ENCODE results near the gene NUP160.

NUP160 gene

DNA sequence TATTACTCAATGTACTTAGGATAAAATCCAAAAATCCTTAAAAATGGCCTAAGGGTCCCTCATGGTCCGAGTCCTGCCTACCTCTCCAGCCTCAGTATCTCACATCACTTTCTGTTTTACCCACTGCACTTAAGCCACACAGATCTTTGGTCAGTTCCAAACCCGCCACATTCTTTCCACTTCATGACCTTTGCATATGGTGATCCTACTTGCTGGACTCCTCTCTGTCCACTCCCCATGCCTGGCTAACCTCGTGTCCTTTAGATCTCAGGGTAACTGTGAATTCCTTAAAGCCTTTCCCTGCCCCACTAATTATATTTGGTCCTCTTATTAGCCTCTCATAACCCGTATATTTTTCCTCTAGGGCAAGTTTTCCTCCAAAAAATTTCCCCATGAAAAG is 1.2 kb downstream of the NUP160 start:
- peak overlapping the region; percentile 93 for H3K4me2 ChIP-seq (ENCODE audit: low read length)
- H4K20me1 ChIP-seq (ENCODE audit: insufficient read depth, low read length), result peaks cover 11% of the 10 kb centered on the region; the same call in 1 of the 2 replicates
- H3K36me3 ChIP-seq (replicated peaks; ENCODE audit: low read depth, low read length), result peaks cover 41% of the 10 kb centered on the region
- no peak for TF ChIP-seq EZH2phosphoT487 (IDR thresholded peaks at IDR 0.05; ENCODE audit: low read depth)
- no peak overlapping the region for H2AFZ ChIP-seq (ENCODE audit: low read depth, low read length)
- H3K27ac ChIP-seq (ENCODE audit: low read length), result no peak overlapping the region
- no peaks in the 10 kb centered on the region for H3K27me3 ChIP-seq (ENCODE audit: low read depth, low read length)
- H3K4me1 ChIP-seq (ENCODE audit: low read length), result peaks cover 38% of the 10 kb centered on the region
- peak overlapping the region; percentile 80 for H3K9ac ChIP-seq (ENCODE audit: low read length)
- H3K79me2 ChIP-seq (ENCODE audit: low read length), result peaks cover 66% of the 10 kb centered on the region
- peak overlapping the region; percentile 80 for H3K4me3 ChIP-seq (ENCODE audit: low read length)
- H3K9me3 ChIP-seq (ENCODE audit: insufficient read depth, low read length), result no peaks in the 10 kb centered on the region

DNA sequence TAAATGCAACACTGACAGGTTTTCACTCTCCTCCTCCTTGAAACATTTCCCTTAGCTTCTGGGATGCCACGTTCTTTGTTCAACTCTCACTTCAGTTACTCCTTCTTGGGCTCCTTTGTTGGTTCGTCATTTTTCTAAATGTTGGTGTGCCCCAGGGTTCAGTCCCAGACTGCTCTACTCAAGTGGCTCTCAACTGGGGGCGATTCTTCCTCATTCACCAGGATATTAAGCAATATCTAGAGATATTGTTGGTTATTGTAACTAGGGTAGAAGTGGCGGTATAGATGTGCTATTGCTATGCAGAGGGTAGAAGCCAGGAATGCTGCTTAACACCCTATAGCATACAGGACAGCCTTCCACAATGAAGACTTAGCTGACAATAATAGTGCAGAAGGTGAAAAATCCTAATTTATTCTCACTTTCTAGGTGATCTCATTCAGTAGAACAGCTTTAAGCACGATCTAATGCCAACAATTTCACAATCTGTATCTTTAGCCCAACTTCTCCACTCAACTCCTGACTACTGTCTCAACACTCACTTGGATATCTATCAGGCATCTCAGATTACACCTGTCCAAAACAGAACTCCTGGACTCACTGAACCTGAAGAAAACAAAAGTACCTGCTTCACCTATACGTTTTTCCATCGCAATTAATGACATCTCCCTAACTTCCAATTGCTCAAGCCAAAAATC is 4.6 kb downstream of the NUP160 start:
- no peak overlapping the region for H3K4me2 ChIP-seq (ENCODE audit: low read length)

DNA sequence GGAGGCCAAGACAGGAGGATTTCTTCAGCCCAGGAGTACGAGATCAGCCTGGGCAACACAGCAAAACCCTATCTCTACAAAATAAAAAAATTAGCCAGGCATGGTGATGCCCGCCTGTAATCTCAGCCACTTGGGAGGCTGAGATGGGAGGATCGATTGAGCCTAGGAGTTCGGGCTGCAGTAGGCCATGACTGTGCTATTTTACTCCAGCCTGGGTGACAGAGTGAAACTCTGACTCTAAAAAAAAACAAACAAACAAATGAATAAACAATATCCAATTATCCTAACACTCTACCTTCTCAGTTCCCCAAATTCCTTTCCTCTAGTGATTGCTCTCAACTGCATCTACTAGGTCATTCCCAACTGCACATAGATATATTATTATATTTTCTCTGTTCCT is 5.4 kb downstream of the NUP160 start:
- Histone ChIP-seq H3K27me3 (ENCODE audit: low read depth, low read length) (no peaks in the 10 kb centered on the region), H3K36me3 (replicated peaks; ENCODE audit: low read depth, low read length) (peaks cover 69% of the 10 kb centered on the region), H3K4me3 (ENCODE audit: low read length) (no peak overlapping the region), H3K4me1 (ENCODE audit: low read length) (peaks cover 8% of the 10 kb centered on the region), H3K9me3 (ENCODE audit: insufficient read depth, low read length) (no peaks in the 10 kb centered on the region), H3K79me2 (ENCODE audit: low read length) (peaks cover 77% of the 10 kb centered on the region), H4K20me1 (ENCODE audit: insufficient read depth, low read length) (peaks cover 11% of the 10 kb centered on the region; the same call in 1 of the 2 replicates), H3K4me2 (ENCODE audit: low read length) (no peak overlapping the region), H2AFZ (ENCODE audit: low read depth, low read length) (no peak overlapping the region), H3K27ac (ENCODE audit: low read length) (no peak overlapping the region), H3K9ac (ENCODE audit: low read length) (no peak overlapping the region)
- TF ChIP-seq EZH2phosphoT487 (IDR thresholded peaks at IDR 0.05; ENCODE audit: low read depth), result no peak
- TF ChIP-seq, protein P1, sequence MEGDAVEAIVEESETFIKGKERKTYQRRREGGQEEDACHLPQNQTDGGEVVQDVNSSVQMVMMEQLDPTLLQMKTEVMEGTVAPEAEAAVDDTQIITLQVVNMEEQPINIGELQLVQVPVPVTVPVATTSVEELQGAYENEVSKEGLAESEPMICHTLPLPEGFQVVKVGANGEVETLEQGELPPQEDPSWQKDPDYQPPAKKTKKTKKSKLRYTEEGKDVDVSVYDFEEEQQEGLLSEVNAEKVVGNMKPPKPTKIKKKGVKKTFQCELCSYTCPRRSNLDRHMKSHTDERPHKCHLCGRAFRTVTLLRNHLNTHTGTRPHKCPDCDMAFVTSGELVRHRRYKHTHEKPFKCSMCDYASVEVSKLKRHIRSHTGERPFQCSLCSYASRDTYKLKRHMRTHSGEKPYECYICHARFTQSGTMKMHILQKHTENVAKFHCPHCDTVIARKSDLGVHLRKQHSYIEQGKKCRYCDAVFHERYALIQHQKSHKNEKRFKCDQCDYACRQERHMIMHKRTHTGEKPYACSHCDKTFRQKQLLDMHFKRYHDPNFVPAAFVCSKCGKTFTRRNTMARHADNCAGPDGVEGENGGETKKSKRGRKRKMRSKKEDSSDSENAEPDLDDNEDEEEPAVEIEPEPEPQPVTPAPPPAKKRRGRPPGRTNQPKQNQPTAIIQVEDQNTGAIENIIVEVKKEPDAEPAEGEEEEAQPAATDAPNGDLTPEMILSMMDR (IDR thresholded peaks at IDR 0.05; ENCODE audit: low read depth, low read length), result no peak

More for the DNA sequence above, 4.6 kb downstream of the NUP160 start:
- Histone ChIP-seq H3K4me3 (ENCODE audit: low read length) (no peak overlapping the region), H3K36me3 (replicated peaks; ENCODE audit: low read depth, low read length) (peaks cover 65% of the 10 kb centered on the region), H3K9ac (ENCODE audit: low read length) (no peak overlapping the region), H2AFZ (ENCODE audit: low read depth, low read length) (no peak overlapping the region), H3K27ac (ENCODE audit: low read length) (no peak overlapping the region), H3K4me1 (ENCODE audit: low read length) (peaks cover 8% of the 10 kb centered on the region), H4K20me1 (ENCODE audit: insufficient read depth, low read length) (peaks cover 11% of the 10 kb centered on the region; the same call in 1 of the 2 replicates), H3K79me2 (ENCODE audit: low read length) (peaks cover 82% of the 10 kb centered on the region), H3K27me3 (ENCODE audit: low read depth, low read length) (no peaks in the 10 kb centered on the region), H3K9me3 (ENCODE audit: insufficient read depth, low read length) (no peaks in the 10 kb centered on the region)
- TF ChIP-seq EZH2phosphoT487 (IDR thresholded peaks at IDR 0.05; ENCODE audit: low read depth), result no peak
- TF ChIP-seq, protein P1 (IDR thresholded peaks at IDR 0.05; ENCODE audit: low read depth, low read length), result no peak

DNA sequence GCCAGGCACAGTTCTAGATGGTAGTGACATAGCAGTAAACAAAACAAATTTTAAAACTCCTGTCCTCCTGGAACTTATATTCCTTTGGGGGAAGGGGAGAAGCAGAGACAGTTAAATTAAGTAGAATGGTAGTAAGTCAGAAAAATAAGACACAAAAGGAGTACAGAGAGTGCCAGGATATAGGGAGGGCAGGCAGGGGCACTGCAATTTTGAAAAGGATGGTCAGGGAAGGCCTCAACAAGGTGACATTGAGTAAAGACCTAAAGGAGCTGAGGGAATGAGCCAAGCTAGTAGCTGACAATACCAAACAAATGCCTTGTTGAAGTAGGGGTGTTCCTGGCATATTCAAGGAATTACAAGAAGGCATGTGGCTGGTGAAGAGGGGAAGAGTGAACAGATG is 10.2 kb downstream of the NUP160 start:
- H3K4me3 ChIP-seq (ENCODE audit: low read length), result no peak overlapping the region
- no peak overlapping the region for H2AFZ ChIP-seq (ENCODE audit: low read depth, low read length)
- peaks cover 80% of the 10 kb centered on the region for H3K36me3 ChIP-seq (replicated peaks; ENCODE audit: low read depth, low read length)
- H4K20me1 ChIP-seq (ENCODE audit: insufficient read depth, low read length), result no peaks in the 10 kb centered on the region
- peaks cover 48% of the 10 kb centered on the region for H3K79me2 ChIP-seq (ENCODE audit: low read length)
- H3K4me1 ChIP-seq (ENCODE audit: low read length), result no peaks in the 10 kb centered on the region
- no peaks in the 10 kb centered on the region for H3K27me3 ChIP-seq (ENCODE audit: low read depth, low read length)
- no peak overlapping the region for H3K27ac ChIP-seq (ENCODE audit: low read length)
- no peaks in the 10 kb centered on the region for H3K9me3 ChIP-seq (ENCODE audit: insufficient read depth, low read length)
- H3K9ac ChIP-seq (ENCODE audit: low read length), result no peak overlapping the region
- no peak for TF ChIP-seq EZH2phosphoT487 (IDR thresholded peaks at IDR 0.05; ENCODE audit: low read depth)
- TF ChIP-seq, protein P1 (IDR thresholded peaks at IDR 0.05; ENCODE audit: low read depth, low read length), result no peak
- H3K4me2 ChIP-seq (ENCODE audit: low read length), result no peak overlapping the region
